PC-9 (cell line): Measurements from ENCODE around the gene DNAH14. TPM values are rescaled to one million over a fixed set of nuclear protein-coding genes. Genes with fewer than 3 reads are reported as not detected.

Source experiments
- BruUV-seq: library from RNA; stranded (reverse); fragments of 400-500 nt; replicated peaks from 2 replicates; lab custom pipeline; 2021; lab: Mats Ljungman, UMichigan
- CTCF ChIA-PET: fragments of 300-600 bp; sonication (Branson Sonifier 250); formaldehyde crosslinking; loops from one replicate; lab custom pipeline; 2022; ENCODE audit warnings: antibody characterized with exemption; lab: Charles Lee
- POLR2A ChIA-PET: fragments of 300-600 bp; sonication (Branson Sonifier 250); formaldehyde crosslinking; loops from one replicate; lab custom pipeline; 2022; ENCODE audit warnings: antibody characterized with exemption; ENCODE audit not compliant: unreplicated experiment; lab: Charles Lee
- DNase-seq, 2 experiments: peaks; one replicate each; pipeline versions ENCODE4 v3.0.0 to v3.0.0-alpha.2; 2015 to 2022; ENCODE audit warnings: mixed read lengths in 1 of 2
- H2AFZ ChIP-seq: fragments of 200-600 bp; sonication (generic); 2 replicates; pipeline ENCODE4 v1.8.1; 2017; ENCODE audit warnings: antibody characterized with exemption
- H3F3A ChIP-seq: fragments of 200-600 bp; sonication (generic); 2 replicates; pipeline ENCODE4 v1.8.1; 2017; ENCODE audit warnings: antibody characterized with exemption, mild to moderate bottlenecking, low read depth; ENCODE audit not compliant: insufficient read depth
- H3K27ac ChIP-seq: fragments of 200-600 bp; sonication (generic); 2 replicates; pipeline ENCODE4 v1.6.1; 2016; ENCODE audit warnings: mixed run types
- H3K27me3 ChIP-seq: fragments of 200-600 bp; sonication (generic); 2 replicates; pipeline ENCODE4 v1.6.1; 2016; ENCODE audit warnings: low read depth, mixed run types; ENCODE audit not compliant: insufficient read depth
- H3K36me3 ChIP-seq: fragments of 200-600 bp; sonication (generic); 2 replicates; pipeline ENCODE4 v1.6.1; 2016; ENCODE audit warnings: low read depth, mixed run types
- H3K4me1 ChIP-seq: fragments of 200-600 bp; sonication (generic); replicated peaks from 2 replicates; pipeline ENCODE4 v1.6.1; 2016; ENCODE audit warnings: mixed run types; ENCODE audit not compliant: insufficient read depth
- H3K4me2 ChIP-seq: fragments of 200-600 bp; sonication (generic); 2 replicates; pipeline ENCODE4 v1.6.1; 2017; ENCODE audit warnings: mixed run types
- H3K4me3 ChIP-seq: fragments of 200-600 bp; sonication (generic); 2 replicates; pipeline ENCODE4 v1.6.1; 2016; ENCODE audit warnings: mixed run types
- H3K79me2 ChIP-seq: fragments of 200-600 bp; sonication (generic); 2 replicates; pipeline ENCODE4 v1.6.1; 2017; ENCODE audit warnings: low read depth, mixed run types
- H3K9me2 ChIP-seq: fragments of 200-600 bp; sonication (generic); 2 replicates; pipeline ENCODE4 v1.8.1; 2017; ENCODE audit warnings: mild to moderate bottlenecking; ENCODE audit not compliant: insufficient read depth
- H3K9me3 ChIP-seq: fragments of 200-600 bp; sonication (generic); 2 replicates; pipeline ENCODE4 v1.8.1; 2016; ENCODE audit warnings: low read depth; ENCODE audit not compliant: insufficient read depth
- H4K20me1 ChIP-seq: fragments of 200-600 bp; sonication (generic); 2 replicates; pipeline ENCODE4 v1.8.1; 2017; ENCODE audit not compliant: insufficient read depth
- EZH2 ChIP-seq: fragments of 200-600 bp; sonication (generic); IDR thresholded peaks from 2 replicates; pipeline ENCODE4 v1.8.0; 2017; ENCODE audit warnings: antibody characterized with exemption, low read depth
- intact Hi-C: fragments of 100-400 bp; cut with micrococcal nuclease; formaldehyde crosslinking; loops from one replicate; pipeline ENCODE4 v1.10.0; 2022; ENCODE audit not compliant: unreplicated experiment
- total RNA-seq: library from RNA; stranded (reverse); gene quantifications from 2 replicates; pipeline ENCODE4 v1.2.3, GENCODE V29; 2021
- TF ChIP-seq, protein P1 (sequence below): fragments of 200-600 bp; sonication (generic); conservative IDR thresholded peaks from 2 replicates; pipeline ENCODE4 v1.6.1; 2017; ENCODE audit warnings: mixed run types, antibody characterized with exemption, mild to moderate bottlenecking, moderate library complexity

Gene DNAH14
- total RNA-seq, 1 experiment from 2014 or later: 48.8 TPM

DNA sequence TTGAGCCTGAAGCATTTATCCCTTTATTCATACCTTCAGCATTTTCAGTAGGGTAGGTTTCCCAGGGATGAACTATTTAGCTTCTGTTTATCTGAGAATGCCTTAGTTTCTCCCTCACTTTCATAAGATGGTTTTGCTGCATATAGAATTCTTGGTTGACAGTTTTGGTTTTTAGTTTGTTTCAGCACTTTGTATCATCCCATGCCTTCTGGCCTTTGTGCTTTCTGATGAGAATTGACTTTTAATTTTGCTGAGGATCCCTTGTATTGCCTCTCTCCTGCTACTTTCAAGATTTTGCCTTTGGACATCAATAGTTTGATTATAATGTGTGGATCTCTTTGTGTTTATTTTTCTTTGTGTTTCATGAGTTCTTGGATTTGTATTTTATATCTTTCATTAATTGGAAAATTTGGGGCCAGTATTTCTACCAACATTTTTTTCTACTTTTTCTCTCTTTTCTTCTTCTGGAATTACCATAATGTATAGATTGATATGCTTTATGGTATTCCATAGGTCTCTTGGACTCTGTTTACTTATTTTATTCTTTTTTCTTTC, 261.8 kb downstream of the DNAH14 start:
- ChIA-PET CTCF (no interaction called here), POLR2A (no interaction called here)
- intact Hi-C loops: no loop called here
- Histone ChIP-seq H3K4me3 (no peak overlapping the region), H3K9me2 (0 out of 2 replicates have a peak, but pooled peaks cover 3% of the 10 kb centered on the region), H3K4me1 (no peaks in the 10 kb centered on the region), H3F3A (no peaks in the 10 kb centered on the region), H3K9me3 (peaks cover 5% of the 10 kb centered on the region; the same call in 1 of the 2 replicates), H3K79me2 (no peaks in the 10 kb centered on the region), H4K20me1 (no peaks in the 10 kb centered on the region), H3K36me3 (no peaks in the 10 kb centered on the region), H2AFZ (no peak overlapping the region), H3K27ac (no peak overlapping the region), H3K27me3 (no peaks in the 10 kb centered on the region), H3K4me2 (no peak overlapping the region)
- TF ChIP-seq EZH2: no peak
- TF ChIP-seq, protein P1, sequence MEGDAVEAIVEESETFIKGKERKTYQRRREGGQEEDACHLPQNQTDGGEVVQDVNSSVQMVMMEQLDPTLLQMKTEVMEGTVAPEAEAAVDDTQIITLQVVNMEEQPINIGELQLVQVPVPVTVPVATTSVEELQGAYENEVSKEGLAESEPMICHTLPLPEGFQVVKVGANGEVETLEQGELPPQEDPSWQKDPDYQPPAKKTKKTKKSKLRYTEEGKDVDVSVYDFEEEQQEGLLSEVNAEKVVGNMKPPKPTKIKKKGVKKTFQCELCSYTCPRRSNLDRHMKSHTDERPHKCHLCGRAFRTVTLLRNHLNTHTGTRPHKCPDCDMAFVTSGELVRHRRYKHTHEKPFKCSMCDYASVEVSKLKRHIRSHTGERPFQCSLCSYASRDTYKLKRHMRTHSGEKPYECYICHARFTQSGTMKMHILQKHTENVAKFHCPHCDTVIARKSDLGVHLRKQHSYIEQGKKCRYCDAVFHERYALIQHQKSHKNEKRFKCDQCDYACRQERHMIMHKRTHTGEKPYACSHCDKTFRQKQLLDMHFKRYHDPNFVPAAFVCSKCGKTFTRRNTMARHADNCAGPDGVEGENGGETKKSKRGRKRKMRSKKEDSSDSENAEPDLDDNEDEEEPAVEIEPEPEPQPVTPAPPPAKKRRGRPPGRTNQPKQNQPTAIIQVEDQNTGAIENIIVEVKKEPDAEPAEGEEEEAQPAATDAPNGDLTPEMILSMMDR: no peak
- no TSS peak for BruUV-seq
- no peak for DNase-seq

DNA sequence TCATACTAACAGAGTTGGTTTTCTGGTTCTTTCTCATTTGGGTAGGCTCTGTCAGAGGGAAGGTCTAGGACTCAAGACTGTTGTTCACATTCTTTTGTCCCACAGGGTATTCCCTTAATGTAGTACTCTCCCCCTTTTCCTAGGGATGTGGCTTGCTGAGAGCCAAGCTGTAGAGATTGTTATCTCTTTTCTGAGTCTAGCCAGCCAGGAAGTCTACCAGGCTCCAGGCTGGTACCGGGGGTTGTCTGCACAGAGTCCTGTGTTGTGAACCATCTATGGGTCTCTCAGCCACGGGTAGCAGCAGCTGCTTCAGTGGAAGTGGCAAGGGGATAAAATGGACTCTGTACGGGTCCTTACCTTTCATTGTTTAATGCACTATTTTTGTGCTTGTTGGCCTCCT, 272.0 kb downstream of the DNAH14 start:
- POLR2A ChIA-PET: no interaction called here
- H3K9me3 ChIP-seq: no peaks in the 10 kb centered on the region
- CTCF ChIA-PET: interaction anchor here (0.7 kb wide), 1 partner anchor 253 kb away, joined by 8 read pairs; no protein-coding TSS in a partner anchor
- no TSS peak for BruUV-seq
- H3K27me3 ChIP-seq: no peaks in the 10 kb centered on the region
- no peak overlapping the region for H3K4me2 ChIP-seq
- DNase-seq: no peak
- no peaks in the 10 kb centered on the region for H3F3A ChIP-seq
- H4K20me1 ChIP-seq: no peaks in the 10 kb centered on the region
- H3K4me1 ChIP-seq: no peaks in the 10 kb centered on the region
- no peak overlapping the region for H3K4me3 ChIP-seq
- intact Hi-C loops: no loop called here
- no peak overlapping the region for H3K27ac ChIP-seq
- H3K79me2 ChIP-seq: no peaks in the 10 kb centered on the region
- H2AFZ ChIP-seq: no peak overlapping the region
- no peaks in the 10 kb centered on the region for H3K36me3 ChIP-seq
- TF ChIP-seq EZH2: no peak
- TF ChIP-seq, protein P1: no peak
- no peaks in the 10 kb centered on the region; the same call in 1 of the 2 replicates for H3K9me2 ChIP-seq

DNA sequence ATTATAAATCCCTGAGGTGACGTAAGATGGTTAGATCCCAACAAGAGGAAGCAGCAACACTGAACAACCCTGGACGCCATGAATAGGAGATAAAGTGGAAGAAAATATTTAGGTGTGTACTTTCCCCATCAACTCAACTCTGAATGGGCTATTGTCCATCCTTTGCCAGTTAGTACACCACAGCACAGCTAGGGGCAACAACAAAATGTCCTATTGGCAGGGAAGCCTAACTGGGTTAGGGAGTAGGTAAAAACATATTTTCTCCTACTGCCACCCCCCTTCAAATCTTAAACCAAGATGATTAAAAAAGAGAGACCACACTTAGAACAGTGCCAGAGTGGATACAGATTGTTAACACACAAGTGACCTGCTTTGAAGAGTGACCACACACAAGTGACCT, 278.3 kb downstream of the DNAH14 start:
- BruUV-seq: no TSS peak

More for the DNA sequence above, 278.3 kb downstream of the DNAH14 start:
- Histone ChIP-seq H2AFZ (no peak overlapping the region), H3K27ac (no peak overlapping the region), H3K9me2 (no peaks in the 10 kb centered on the region; the same call in 1 of the 2 replicates), H3K4me2 (no peak overlapping the region), H3K4me1 (no peaks in the 10 kb centered on the region), H3K36me3 (no peaks in the 10 kb centered on the region), H3K9me3 (no peaks in the 10 kb centered on the region), H3F3A (no peaks in the 10 kb centered on the region), H3K27me3 (no peaks in the 10 kb centered on the region), H4K20me1 (no peaks in the 10 kb centered on the region), H3K4me3 (no peak overlapping the region), H3K79me2 (no peaks in the 10 kb centered on the region)
- DNase-seq: no peak
- TF ChIP-seq EZH2: no peak
- TF ChIP-seq, protein P1: no peak
- ChIA-PET POLR2A (no interaction called here), CTCF (no interaction called here)
- intact Hi-C loops: no loop called here
